ENCODE results near the gene LAX1.
"Not testable (repeated sequence)": the region's sequence is repeated elsewhere in the genome, so short reads cannot be mapped to it uniquely, and the experiment has no call there.

Gene LAX1

DNA sequence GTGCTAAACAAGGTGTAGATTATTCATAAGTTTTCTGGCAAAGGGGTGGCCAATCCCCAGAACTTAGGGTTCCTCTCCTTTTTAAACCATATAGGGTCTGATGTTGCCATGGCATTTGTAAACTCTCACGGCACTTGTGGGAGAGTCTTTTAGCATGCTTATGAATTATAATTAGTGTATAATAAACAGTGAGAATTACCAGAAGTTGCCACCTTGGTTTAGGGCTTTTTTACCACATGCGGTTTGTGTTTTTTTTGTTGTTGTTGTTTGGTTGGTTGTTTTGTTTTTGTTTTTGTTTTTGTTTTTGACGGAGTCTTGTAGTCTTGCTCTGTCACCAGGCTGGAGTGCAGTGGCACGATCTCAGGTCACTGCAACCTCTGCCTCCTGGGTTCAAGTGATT, 8.9 kb upstream of the LAX1 start:
- no peak overlapping the region for H3K4me3 ChIP-seq (ENCODE audit: control insufficient read depth, low read depth, low read length)
- TF ChIP-seq, protein P1, sequence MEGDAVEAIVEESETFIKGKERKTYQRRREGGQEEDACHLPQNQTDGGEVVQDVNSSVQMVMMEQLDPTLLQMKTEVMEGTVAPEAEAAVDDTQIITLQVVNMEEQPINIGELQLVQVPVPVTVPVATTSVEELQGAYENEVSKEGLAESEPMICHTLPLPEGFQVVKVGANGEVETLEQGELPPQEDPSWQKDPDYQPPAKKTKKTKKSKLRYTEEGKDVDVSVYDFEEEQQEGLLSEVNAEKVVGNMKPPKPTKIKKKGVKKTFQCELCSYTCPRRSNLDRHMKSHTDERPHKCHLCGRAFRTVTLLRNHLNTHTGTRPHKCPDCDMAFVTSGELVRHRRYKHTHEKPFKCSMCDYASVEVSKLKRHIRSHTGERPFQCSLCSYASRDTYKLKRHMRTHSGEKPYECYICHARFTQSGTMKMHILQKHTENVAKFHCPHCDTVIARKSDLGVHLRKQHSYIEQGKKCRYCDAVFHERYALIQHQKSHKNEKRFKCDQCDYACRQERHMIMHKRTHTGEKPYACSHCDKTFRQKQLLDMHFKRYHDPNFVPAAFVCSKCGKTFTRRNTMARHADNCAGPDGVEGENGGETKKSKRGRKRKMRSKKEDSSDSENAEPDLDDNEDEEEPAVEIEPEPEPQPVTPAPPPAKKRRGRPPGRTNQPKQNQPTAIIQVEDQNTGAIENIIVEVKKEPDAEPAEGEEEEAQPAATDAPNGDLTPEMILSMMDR (conservative IDR thresholded peaks at IDR 0.05; ENCODE audit: control insufficient read depth, insufficient read depth, low read depth, low read length) = no peak
- no peak for DNase-seq (ENCODE audit: low read depth)

DNA sequence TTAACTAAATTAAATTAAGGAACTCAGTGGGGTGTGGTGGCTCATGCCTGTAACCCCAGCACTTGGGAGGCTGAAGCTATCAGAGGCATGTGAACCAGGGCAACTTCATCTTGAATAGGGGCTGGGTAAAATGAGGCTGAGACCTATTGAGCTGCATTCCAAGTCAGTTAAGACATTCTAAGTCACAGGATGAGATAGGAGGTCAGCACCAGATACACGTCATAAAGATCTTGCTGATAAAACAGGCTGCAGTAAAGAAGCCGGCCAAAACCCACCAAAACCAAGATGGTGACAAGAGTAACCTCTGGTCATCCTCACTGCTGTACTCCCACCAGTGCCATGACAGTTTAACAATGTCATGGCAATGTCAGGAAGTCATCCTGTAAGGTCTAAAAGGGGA, 6.2 kb upstream of the LAX1 start:
- not testable (repeated sequence) for DNase-seq (ENCODE audit: low read depth); H3K4me3 ChIP-seq (ENCODE audit: control insufficient read depth, low read depth, low read length)

DNA sequence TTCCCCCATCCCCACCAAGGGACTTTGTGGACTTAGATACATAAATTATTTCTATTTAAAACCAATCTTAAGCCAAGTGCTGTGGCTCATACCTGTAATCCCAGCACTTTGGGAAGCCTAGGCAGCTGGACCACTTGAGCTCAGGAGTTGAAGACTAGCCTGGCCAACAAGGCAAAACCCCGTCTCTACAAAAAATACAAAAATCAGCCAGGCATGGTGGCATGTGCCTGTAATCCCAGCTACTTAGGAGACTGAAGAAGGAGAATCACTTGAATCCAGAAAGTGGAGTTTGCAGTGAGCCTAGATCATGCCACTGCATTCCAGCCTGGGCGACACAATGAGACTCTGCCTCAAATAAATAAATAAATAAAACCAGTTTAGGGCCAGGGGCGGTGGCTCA, 4.5 kb upstream of the LAX1 start:
- DNase-seq (ENCODE audit: low read depth) = no peak
- TF ChIP-seq, protein P1 (conservative IDR thresholded peaks at IDR 0.05; ENCODE audit: control insufficient read depth, insufficient read depth, low read depth, low read length) = no peak
- H3K4me3 ChIP-seq (ENCODE audit: control insufficient read depth, low read depth, low read length) = no peak overlapping the region

DNA sequence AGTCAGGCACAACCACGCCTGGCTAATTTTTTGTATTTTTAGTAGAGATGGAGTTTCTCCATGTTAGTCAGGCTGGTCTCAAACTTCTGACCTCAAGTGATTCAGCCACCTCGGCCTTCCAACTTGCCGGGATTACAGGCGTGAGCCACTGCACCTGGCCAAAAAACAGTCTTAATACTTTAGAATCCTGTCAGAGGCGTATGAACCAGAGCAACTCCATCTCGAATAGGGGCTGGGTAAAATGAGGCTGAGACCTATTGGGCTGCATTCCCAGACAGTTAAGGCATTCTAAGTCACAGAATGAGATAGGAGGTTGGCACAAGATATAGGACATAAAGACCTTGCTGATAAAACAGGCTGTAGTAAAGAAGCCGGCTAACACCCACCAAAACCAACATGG, 3.0 kb upstream of the LAX1 start:
- not testable (repeated sequence) for H3K4me3 ChIP-seq (ENCODE audit: control insufficient read depth, low read depth, low read length); DNase-seq (ENCODE audit: low read depth)

DNA sequence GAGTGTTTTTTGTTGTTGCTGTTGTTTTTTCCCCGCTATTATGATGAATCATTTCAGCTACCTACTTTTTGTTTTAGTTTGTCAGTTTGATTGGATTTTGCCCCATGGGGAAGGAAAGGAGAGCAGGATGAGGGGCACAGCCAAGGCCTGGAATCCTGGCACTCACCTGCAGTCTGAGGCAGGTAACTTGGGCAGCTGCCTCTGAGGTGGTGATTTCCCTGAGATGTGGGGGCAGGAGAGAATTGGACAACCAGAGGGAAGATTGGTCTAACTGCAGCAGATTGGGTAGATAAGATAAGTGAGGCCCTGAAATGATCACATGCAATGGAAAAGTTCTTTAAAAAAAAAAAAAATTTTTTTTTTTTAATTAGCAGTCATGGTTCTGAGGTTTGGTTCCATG, 1.5 kb upstream of the LAX1 start:
- TF ChIP-seq, protein P1 (conservative IDR thresholded peaks at IDR 0.05; ENCODE audit: control insufficient read depth, insufficient read depth, low read depth, low read length) = no peak

DNA sequence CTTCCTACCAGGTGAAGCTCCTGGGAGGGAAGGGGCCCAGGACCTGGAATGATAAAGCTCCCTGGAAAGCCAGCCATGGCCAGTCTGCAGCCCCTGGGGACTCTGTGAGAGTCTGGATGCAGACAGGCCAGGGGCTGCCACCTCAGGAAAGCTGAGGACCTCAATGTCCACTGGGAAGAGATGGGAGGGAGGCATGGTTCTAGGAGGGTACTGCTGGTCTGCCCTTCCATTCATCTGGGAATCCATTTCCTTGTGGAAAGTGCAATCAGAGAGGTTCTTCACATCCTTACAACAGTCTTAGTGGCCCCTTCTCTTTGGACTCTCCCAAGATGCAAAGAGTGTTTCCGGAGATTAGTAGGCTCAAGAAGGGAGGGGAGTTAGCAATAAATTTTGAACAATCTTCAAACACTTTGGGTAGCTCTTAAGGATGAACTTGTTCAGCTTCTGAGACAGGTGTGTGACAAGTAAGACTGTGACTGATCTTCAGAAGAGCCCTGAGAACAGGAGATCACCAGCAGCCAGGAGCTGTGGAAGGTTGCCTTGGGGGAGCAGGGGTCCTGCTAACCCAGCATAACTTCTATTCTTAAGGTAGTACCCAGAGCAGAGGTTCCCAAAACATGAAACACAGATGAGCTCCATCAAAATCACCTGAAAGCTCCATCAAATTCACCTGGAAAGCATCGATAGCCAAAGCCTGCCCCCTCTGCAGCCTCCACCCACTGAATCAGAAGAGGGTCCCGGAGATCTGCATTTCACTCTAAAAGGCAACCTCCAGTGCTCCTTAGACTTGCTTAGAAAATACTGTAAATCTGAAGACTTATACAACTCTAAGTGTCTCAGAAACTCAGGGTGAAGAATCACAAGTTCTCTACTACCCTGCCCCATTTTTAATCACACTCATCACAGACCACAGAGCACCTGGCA, 616 bp upstream of the LAX1 start:
- H3K4me3 ChIP-seq (ENCODE audit: control insufficient read depth, low read depth, low read length) = no peak overlapping the region

More for the DNA sequence above, 1.5 kb upstream of the LAX1 start:
- DNase-seq (ENCODE audit: low read depth) = no peak
- no peak overlapping the region for H3K4me3 ChIP-seq (ENCODE audit: control insufficient read depth, low read depth, low read length)

DNA sequence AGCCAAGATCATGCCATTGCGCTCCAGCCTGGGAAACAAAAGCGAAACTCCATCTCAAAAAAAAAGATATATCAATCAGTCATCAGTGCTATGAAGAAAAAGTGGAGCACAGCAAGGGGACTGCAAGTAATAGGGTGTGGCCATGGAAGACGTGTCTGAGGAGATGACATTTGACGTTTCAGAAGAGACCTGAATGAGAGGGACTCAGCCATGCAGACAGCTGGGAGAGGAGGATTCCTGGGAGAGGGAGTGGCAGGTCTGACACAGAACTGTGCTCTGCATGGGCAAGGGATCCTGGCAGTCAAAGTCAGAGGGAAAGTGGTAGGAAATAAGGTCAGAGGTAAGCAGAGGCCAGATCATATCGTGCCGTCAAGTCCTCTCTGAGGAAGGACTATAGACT, 3.3 kb downstream of the LAX1 start:
- H3K4me3 ChIP-seq (ENCODE audit: control insufficient read depth, low read depth, low read length) = no peak overlapping the region
- no peak for DNase-seq (ENCODE audit: low read depth)
- TF ChIP-seq, protein P1 (conservative IDR thresholded peaks at IDR 0.05; ENCODE audit: control insufficient read depth, insufficient read depth, low read depth, low read length) = no peak

More for the DNA sequence above, 616 bp upstream of the LAX1 start:
- TF ChIP-seq, protein P1 (conservative IDR thresholded peaks at IDR 0.05; ENCODE audit: control insufficient read depth, insufficient read depth, low read depth, low read length) = no peak
- DNase-seq (ENCODE audit: low read depth) = no peak
